ENCODE data around the gene ULK4.
"Not testable (repeated sequence)": the region's sequence is repeated elsewhere in the genome, so short reads cannot be mapped to it uniquely, and the experiment has no call there.

Gene ULK4

GRCh38 chr3:41717641-41718040 is 244.3 kb downstream of the ULK4 start:
- H3K27me3 ChIP-seq (ENCODE audit: control insufficient read depth, insufficient read depth, low read length), result no peaks in the 10 kb centered on the region
- H3K4me1 ChIP-seq (ENCODE audit: control insufficient read depth, insufficient read depth, low read length), result no peaks in the 10 kb centered on the region
- no CpG with 5 or more reads among the region's 6 CpGs for WGBS (ENCODE audit: insufficient coverage, insufficient read length)
- H3K36me3 ChIP-seq (ENCODE audit: control insufficient read depth, insufficient read depth, low read length), result no peaks in the 10 kb centered on the region
- no peak overlapping the region for H3K4me3 ChIP-seq (ENCODE audit: low read length)
- H3K27ac ChIP-seq (ENCODE audit: low read length), result no peak overlapping the region
- no peak for DNase-seq (ENCODE audit: low read depth, low spot score)
- no peaks in the 10 kb centered on the region for H3K9me3 ChIP-seq (ENCODE audit: control insufficient read depth, insufficient read depth, low read length)

- H3K9me3 ChIP-seq (ENCODE audit: control insufficient read depth, insufficient read depth, low read length), result no peaks in the 10 kb centered on the region; the same call in 1 of the 2 replicates
- no peaks in the 10 kb centered on the region for H3K4me1 ChIP-seq (ENCODE audit: control insufficient read depth, insufficient read depth, low read length)
- no peaks in the 10 kb centered on the region for H3K36me3 ChIP-seq (ENCODE audit: control insufficient read depth, insufficient read depth, low read length)
- no peak overlapping the region for H3K27ac ChIP-seq (ENCODE audit: low read length)
- no CpG with 5 or more reads among the region's 1 CpG for WGBS (ENCODE audit: insufficient coverage, insufficient read length)
- H3K27me3 ChIP-seq (ENCODE audit: control insufficient read depth, insufficient read depth, low read length), result no peaks in the 10 kb centered on the region
- no peak for DNase-seq (ENCODE audit: low read depth, low spot score)
- H3K4me3 ChIP-seq (ENCODE audit: low read length), result no peak overlapping the region
Measured at GRCh38 chr3:41716471-41716870, 245.4 kb downstream of the ULK4 start.

- no peaks in the 10 kb centered on the region for H3K36me3 ChIP-seq (ENCODE audit: control insufficient read depth, insufficient read depth, low read length)
- no peaks in the 10 kb centered on the region for H3K27me3 ChIP-seq (ENCODE audit: control insufficient read depth, insufficient read depth, low read length)
- H3K9me3 ChIP-seq (ENCODE audit: control insufficient read depth, insufficient read depth, low read length), result no peaks in the 10 kb centered on the region; the same call in 1 of the 2 replicates
- peaks cover 2% of the 10 kb centered on the region for H3K4me1 ChIP-seq (ENCODE audit: control insufficient read depth, insufficient read depth, low read length)
- no peak overlapping the region for H3K4me3 ChIP-seq (ENCODE audit: low read length)
- DNase-seq (ENCODE audit: low read depth, low spot score), result no peak
- H3K27ac ChIP-seq (ENCODE audit: low read length), result no peak overlapping the region
- WGBS (ENCODE audit: insufficient coverage, insufficient read length), result no CpG with 5 or more reads among the region's 3 CpGs
Measured at GRCh38 chr3:41715376-41715775, 246.5 kb downstream of the ULK4 start.

- Histone ChIP-seq H3K36me3 (ENCODE audit: control insufficient read depth, insufficient read depth, low read length) (no peaks in the 10 kb centered on the region), H3K4me1 (ENCODE audit: control insufficient read depth, insufficient read depth, low read length) (peaks cover 2% of the 10 kb centered on the region), H3K27ac (ENCODE audit: low read length) (no peak overlapping the region), H3K27me3 (ENCODE audit: control insufficient read depth, insufficient read depth, low read length) (no peaks in the 10 kb centered on the region), H3K4me3 (ENCODE audit: low read length) (no peak overlapping the region), H3K9me3 (ENCODE audit: control insufficient read depth, insufficient read depth, low read length) (no peaks in the 10 kb centered on the region; the same call in 1 of the 2 replicates)
- DNase-seq (ENCODE audit: low read depth, low spot score), result no peak
Measured at GRCh38 chr3:41711651-41712050, 250.3 kb downstream of the ULK4 start.

- no peak for DNase-seq (ENCODE audit: low read depth, low spot score)
- WGBS (ENCODE audit: insufficient coverage, insufficient read length), result no CpG with 5 or more reads among the region's 8 CpGs
Measured at GRCh38 chr3:41710646-41711388, 251.1 kb downstream of the ULK4 start.

GRCh38 chr3:41709213-41709612 is 252.7 kb downstream of the ULK4 start:
- WGBS (ENCODE audit: insufficient coverage, insufficient read length), result no CpG with 5 or more reads among the region's 8 CpGs
- not testable (repeated sequence) for H3K4me3 ChIP-seq (ENCODE audit: low read length); H3K27ac ChIP-seq (ENCODE audit: low read length); H3K9me3 ChIP-seq (ENCODE audit: control insufficient read depth, insufficient read depth, low read length); H3K4me1 ChIP-seq (ENCODE audit: control insufficient read depth, insufficient read depth, low read length); DNase-seq (ENCODE audit: low read depth, low spot score); H3K27me3 ChIP-seq (ENCODE audit: control insufficient read depth, insufficient read depth, low read length); H3K36me3 ChIP-seq (ENCODE audit: control insufficient read depth, insufficient read depth, low read length)

More at GRCh38 chr3:41710646-41711388, 251.1 kb downstream of the ULK4 start:
- H3K36me3 ChIP-seq (ENCODE audit: control insufficient read depth, insufficient read depth, low read length), result no peaks in the 10 kb centered on the region
- peaks cover 2% of the 10 kb centered on the region for H3K4me1 ChIP-seq (ENCODE audit: control insufficient read depth, insufficient read depth, low read length)
- H3K9me3 ChIP-seq (ENCODE audit: control insufficient read depth, insufficient read depth, low read length), result no peaks in the 10 kb centered on the region; the same call in 1 of the 2 replicates
- H3K27ac ChIP-seq (ENCODE audit: low read length), result no peak overlapping the region
- no peaks in the 10 kb centered on the region for H3K27me3 ChIP-seq (ENCODE audit: control insufficient read depth, insufficient read depth, low read length)
- no peak overlapping the region for H3K4me3 ChIP-seq (ENCODE audit: low read length)

GRCh38 chr3:41708176-41708575 is 253.7 kb downstream of the ULK4 start:
- no CpG with 5 or more reads among the region's 2 CpGs for WGBS (ENCODE audit: insufficient coverage, insufficient read length)
- no peak for DNase-seq (ENCODE audit: low read depth, low spot score)

GRCh38 chr3:41705893-41706292 is 256.0 kb downstream of the ULK4 start:
- H3K4me1 ChIP-seq (ENCODE audit: control insufficient read depth, insufficient read depth, low read length), result peaks cover 2% of the 10 kb centered on the region
- no peaks in the 10 kb centered on the region for H3K9me3 ChIP-seq (ENCODE audit: control insufficient read depth, insufficient read depth, low read length)
- no peaks in the 10 kb centered on the region for H3K36me3 ChIP-seq (ENCODE audit: control insufficient read depth, insufficient read depth, low read length)
- H3K27me3 ChIP-seq (ENCODE audit: control insufficient read depth, insufficient read depth, low read length), result no peaks in the 10 kb centered on the region
- WGBS (ENCODE audit: insufficient coverage, insufficient read length), result no CpG with 5 or more reads among the region's 7 CpGs
- DNase-seq (ENCODE audit: low read depth, low spot score), result no peak
- no peak overlapping the region for H3K27ac ChIP-seq (ENCODE audit: low read length)
- no peak overlapping the region for H3K4me3 ChIP-seq (ENCODE audit: low read length)

More at GRCh38 chr3:41708176-41708575, 253.7 kb downstream of the ULK4 start:
- H3K4me3 ChIP-seq (ENCODE audit: low read length), result no peak overlapping the region
- H3K27me3 ChIP-seq (ENCODE audit: control insufficient read depth, insufficient read depth, low read length), result no peaks in the 10 kb centered on the region
- H3K9me3 ChIP-seq (ENCODE audit: control insufficient read depth, insufficient read depth, low read length), result no peaks in the 10 kb centered on the region; the same call in 1 of the 2 replicates
- peaks cover 2% of the 10 kb centered on the region for H3K4me1 ChIP-seq (ENCODE audit: control insufficient read depth, insufficient read depth, low read length)
- H3K27ac ChIP-seq (ENCODE audit: low read length), result no peak overlapping the region
- no peaks in the 10 kb centered on the region for H3K36me3 ChIP-seq (ENCODE audit: control insufficient read depth, insufficient read depth, low read length)

GRCh38 chr3:41701191-41701698 is 260.7 kb downstream of the ULK4 start:
- no peak for DNase-seq (ENCODE audit: low read depth, low spot score)
- H3K36me3 ChIP-seq (ENCODE audit: control insufficient read depth, insufficient read depth, low read length), result no peaks in the 10 kb centered on the region
- 100% methylated on average over 1 of the region's 1 CpG for WGBS (ENCODE audit: insufficient coverage, insufficient read length)
- H3K27ac ChIP-seq (ENCODE audit: low read length), result no peak overlapping the region
- no peaks in the 10 kb centered on the region for H3K4me1 ChIP-seq (ENCODE audit: control insufficient read depth, insufficient read depth, low read length)
- H3K9me3 ChIP-seq (ENCODE audit: control insufficient read depth, insufficient read depth, low read length), result no peaks in the 10 kb centered on the region
- H3K4me3 ChIP-seq (ENCODE audit: low read length), result no peak overlapping the region
- H3K27me3 ChIP-seq (ENCODE audit: control insufficient read depth, insufficient read depth, low read length), result no peaks in the 10 kb centered on the region

- WGBS (ENCODE audit: insufficient coverage, insufficient read length), result no CpG with 5 or more reads among the region's 1 CpG
- DNase-seq (ENCODE audit: low read depth, low spot score), result no peak
Measured at GRCh38 chr3:41700155-41700554, 261.7 kb downstream of the ULK4 start.

GRCh38 chr3:41698898-41699297 is 263.0 kb downstream of the ULK4 start:
- Histone ChIP-seq H3K4me3 (ENCODE audit: low read length) (no peak overlapping the region), H3K27ac (ENCODE audit: low read length) (no peak overlapping the region), H3K9me3 (ENCODE audit: control insufficient read depth, insufficient read depth, low read length) (no peaks in the 10 kb centered on the region), H3K4me1 (ENCODE audit: control insufficient read depth, insufficient read depth, low read length) (no peaks in the 10 kb centered on the region), H3K27me3 (ENCODE audit: control insufficient read depth, insufficient read depth, low read length) (no peaks in the 10 kb centered on the region), H3K36me3 (ENCODE audit: control insufficient read depth, insufficient read depth, low read length) (no peaks in the 10 kb centered on the region)
- WGBS (ENCODE audit: insufficient coverage, insufficient read length), result no CpG with 5 or more reads among the region's 3 CpGs
- DNase-seq (ENCODE audit: low read depth, low spot score), result no peak

More at GRCh38 chr3:41700155-41700554, 261.7 kb downstream of the ULK4 start:
- Histone ChIP-seq H3K27ac (ENCODE audit: low read length) (no peak overlapping the region), H3K4me1 (ENCODE audit: control insufficient read depth, insufficient read depth, low read length) (no peaks in the 10 kb centered on the region), H3K36me3 (ENCODE audit: control insufficient read depth, insufficient read depth, low read length) (no peaks in the 10 kb centered on the region), H3K27me3 (ENCODE audit: control insufficient read depth, insufficient read depth, low read length) (no peaks in the 10 kb centered on the region), H3K4me3 (ENCODE audit: low read length) (no peak overlapping the region), H3K9me3 (ENCODE audit: control insufficient read depth, insufficient read depth, low read length) (no peaks in the 10 kb centered on the region)
